ENCODE data around the gene ITM2B. TPM values are rescaled to one million over a fixed set of nuclear protein-coding genes. Genes with fewer than 3 reads are reported as not detected.

Gene ITM2B
- total RNA-seq, 2 experiments from 2014 or later = 385 to 429 TPM

DNA sequence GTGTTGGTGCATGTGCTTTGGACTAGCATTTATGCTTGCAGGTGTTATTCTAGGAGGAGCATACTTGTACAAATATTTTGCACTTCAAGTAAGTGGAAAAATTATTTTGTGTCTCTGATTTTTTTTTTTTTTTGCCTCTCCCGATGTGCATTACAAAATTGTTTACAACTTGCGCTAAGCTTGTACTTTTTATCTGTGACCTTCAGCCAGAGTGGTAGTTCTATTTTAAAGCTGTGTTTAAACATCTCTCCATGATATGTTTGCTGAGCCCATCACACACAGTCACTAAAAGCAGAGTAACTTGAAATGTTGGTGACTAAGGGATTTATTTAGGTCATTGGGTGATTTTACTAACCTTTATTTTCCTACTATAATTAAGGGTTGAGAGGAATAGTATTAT lies 20.8 kb downstream of the ITM2B start:
- H3K4me1 Mint-ChIP-seq = peaks cover 15% of the 10 kb centered on the region

DNA sequence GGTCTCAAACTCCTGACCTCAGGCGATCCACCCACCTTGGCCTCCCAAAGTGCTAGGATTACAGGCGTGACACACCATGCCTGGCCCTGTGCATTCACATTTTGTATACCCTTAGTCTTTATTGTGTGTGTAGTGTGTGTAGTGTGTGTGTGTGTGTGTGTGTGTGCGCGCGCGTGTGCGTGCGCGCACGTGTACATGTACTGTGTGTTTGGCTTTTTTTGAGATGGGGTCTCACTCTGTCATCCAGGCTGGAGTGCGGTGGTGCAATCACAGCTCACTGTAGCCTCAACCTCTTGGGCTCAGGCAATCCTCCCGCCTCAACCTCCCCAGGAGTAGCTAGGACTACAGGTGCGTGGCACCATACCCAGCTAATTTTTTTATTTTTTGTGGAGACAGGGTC lies 22.1 kb downstream of the ITM2B start:
- no peak for DNase-seq
- H3K27me3 Mint-ChIP-seq = no peaks in the 10 kb centered on the region
- no peaks in the 10 kb centered on the region for H3K9me3 Mint-ChIP-seq
- H3K27ac Mint-ChIP-seq = no peak overlapping the region
- no peak overlapping the region for H3K4me3 Mint-ChIP-seq
- H3K36me3 Mint-ChIP-seq = peaks cover 48% of the 10 kb centered on the region
- no peak for ATAC-seq (ENCODE audit: low read depth)
- POLR2A ChIA-PET = interaction anchor here (1.1 kb wide), 1 partner anchor 20 kb away, joined by 3 read pairs; no protein-coding TSS in a partner anchor
- H3K4me1 Mint-ChIP-seq = peaks cover 14% of the 10 kb centered on the region

More for the DNA sequence above, 20.8 kb downstream of the ITM2B start:
- Mint-ChIP-seq H3K36me3 (peaks cover 40% of the 10 kb centered on the region), H3K9me3 (no peaks in the 10 kb centered on the region), H3K27ac (no peak overlapping the region), H3K4me3 (no peak overlapping the region), H3K27me3 (no peaks in the 10 kb centered on the region)
- ATAC-seq (ENCODE audit: low read depth) (no peak), DNase-seq (no peak)
- POLR2A ChIA-PET = no interaction called here

DNA sequence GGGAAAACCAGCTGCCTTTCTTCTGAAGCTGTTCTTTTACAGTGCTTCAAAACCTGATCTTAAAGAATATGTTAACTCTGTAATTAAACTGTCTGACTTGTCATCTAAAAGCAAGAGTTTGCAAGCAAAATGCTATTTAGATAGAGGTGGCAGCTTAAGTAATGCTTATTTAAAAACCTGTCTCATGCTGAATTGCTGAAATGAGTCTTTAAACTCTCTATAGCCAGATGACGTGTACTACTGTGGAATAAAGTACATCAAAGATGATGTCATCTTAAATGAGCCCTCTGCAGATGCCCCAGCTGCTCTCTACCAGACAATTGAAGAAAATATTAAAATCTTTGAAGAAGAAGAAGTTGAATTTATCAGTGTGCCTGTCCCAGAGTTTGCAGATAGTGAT lies 22.9 kb downstream of the ITM2B start:
- DNase-seq = no peak
- POLR2A ChIA-PET = interaction anchor here (1.1 kb wide), 1 partner anchor 21 kb away, joined by 3 read pairs; no protein-coding TSS in a partner anchor
- Mint-ChIP-seq H3K27ac (no peak overlapping the region), H3K27me3 (no peaks in the 10 kb centered on the region), H3K4me3 (no peak overlapping the region), H3K4me1 (peaks cover 17% of the 10 kb centered on the region), H3K9me3 (no peaks in the 10 kb centered on the region), H3K36me3 (peaks cover 50% of the 10 kb centered on the region)
- no peak for ATAC-seq (ENCODE audit: low read depth)

DNA sequence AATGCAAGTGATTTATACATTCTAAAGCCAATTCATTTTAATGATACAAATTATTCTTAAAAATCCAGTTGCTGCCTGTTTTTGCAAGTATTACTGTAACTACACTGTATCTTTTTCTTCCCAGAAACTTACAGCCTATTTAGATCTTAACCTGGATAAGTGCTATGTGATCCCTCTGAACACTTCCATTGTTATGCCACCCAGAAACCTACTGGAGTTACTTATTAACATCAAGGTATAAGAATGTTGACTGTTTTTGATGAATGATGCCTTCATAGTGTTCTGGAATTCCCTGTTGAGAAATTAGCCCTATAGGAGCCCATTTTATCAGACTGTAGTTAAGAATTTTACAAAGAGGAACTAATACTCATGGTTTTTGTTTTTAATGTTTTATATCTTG lies 25.0 kb downstream of the ITM2B start:
- H3K4me1 Mint-ChIP-seq = peaks cover 10% of the 10 kb centered on the region
- peaks cover 56% of the 10 kb centered on the region for H3K36me3 Mint-ChIP-seq
- POLR2A ChIA-PET = no interaction called here
- no peak overlapping the region for H3K27ac Mint-ChIP-seq
- H3K4me3 Mint-ChIP-seq = no peak overlapping the region
- no peaks in the 10 kb centered on the region for H3K27me3 Mint-ChIP-seq
- no peaks in the 10 kb centered on the region for H3K9me3 Mint-ChIP-seq
- DNase-seq (no peak), ATAC-seq (ENCODE audit: low read depth) (no peak)

DNA sequence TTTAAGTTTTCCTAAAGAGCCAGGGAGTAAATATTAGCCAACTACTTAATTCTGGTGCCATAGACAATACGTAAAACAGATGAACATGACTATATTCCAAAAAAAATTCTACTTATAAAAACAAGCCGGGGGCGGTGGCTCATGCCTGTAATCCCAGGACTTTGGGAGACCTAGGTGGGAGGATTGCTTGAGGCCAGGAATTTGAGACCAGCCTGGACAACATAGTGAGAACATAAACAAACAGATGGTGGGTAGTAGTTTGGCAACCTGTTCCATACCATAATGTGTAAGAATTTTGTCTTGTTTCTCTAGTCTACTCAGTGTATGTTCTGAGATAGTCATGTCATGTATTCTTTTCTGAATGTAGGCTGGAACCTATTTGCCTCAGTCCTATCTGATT lies 25.4 kb downstream of the ITM2B start:
- H3K9me3 Mint-ChIP-seq = no peaks in the 10 kb centered on the region
- H3K27ac Mint-ChIP-seq = no peak overlapping the region
- H3K4me1 Mint-ChIP-seq = peaks cover 12% of the 10 kb centered on the region

DNA sequence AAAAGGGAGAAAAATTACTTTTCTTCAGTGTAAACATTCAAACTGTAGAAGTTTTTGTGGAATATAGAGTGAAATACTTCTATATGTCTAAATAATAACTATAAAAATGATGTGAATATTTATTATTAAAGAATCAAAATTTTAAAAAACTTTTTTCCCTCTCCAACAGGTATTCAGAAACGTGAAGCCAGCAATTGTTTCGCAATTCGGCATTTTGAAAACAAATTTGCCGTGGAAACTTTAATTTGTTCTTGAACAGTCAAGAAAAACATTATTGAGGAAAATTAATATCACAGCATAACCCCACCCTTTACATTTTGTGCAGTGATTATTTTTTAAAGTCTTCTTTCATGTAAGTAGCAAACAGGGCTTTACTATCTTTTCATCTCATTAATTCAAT lies 28.0 kb downstream of the ITM2B start:
- POLR2A ChIA-PET = no interaction called here
- peaks cover 24% of the 10 kb centered on the region for H3K4me1 Mint-ChIP-seq
- no peaks in the 10 kb centered on the region for H3K9me3 Mint-ChIP-seq
- H3K4me3 Mint-ChIP-seq = no peak overlapping the region
- peaks cover 62% of the 10 kb centered on the region for H3K36me3 Mint-ChIP-seq
- ATAC-seq (ENCODE audit: low read depth) (no peak), DNase-seq (no peak)
- no peaks in the 10 kb centered on the region for H3K27me3 Mint-ChIP-seq
- H3K27ac Mint-ChIP-seq = no peak overlapping the region

More for the DNA sequence above, 25.4 kb downstream of the ITM2B start:
- Mint-ChIP-seq H3K36me3 (peaks cover 60% of the 10 kb centered on the region), H3K4me3 (no peak overlapping the region), H3K27me3 (no peaks in the 10 kb centered on the region)
- POLR2A ChIA-PET = interaction anchor here (0.8 kb wide), 1 partner anchor 170 kb away, joined by 4 read pairs; no protein-coding TSS in a partner anchor
- DNase-seq = no peak
- ATAC-seq (ENCODE audit: low read depth) = no peak

DNA sequence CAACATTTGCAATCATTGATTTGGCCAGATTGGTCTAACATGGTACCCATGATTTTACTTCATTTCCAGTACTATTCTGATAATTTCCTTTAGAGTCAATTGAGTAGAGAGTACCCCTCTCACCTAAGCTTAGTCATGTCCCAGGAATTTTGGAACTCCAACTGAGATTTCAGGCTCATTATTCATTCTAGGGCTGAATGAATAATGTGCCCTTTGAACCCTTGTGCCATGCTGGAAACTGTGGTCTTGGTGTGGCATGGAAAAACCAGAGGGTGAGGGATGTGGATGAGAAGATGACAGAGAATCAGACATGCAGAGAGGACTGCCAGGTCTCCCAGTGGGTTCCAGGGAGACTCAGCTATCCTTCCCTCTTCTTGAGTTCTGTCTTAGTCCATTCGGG lies 30.2 kb downstream of the ITM2B start:
- POLR2A ChIA-PET = no interaction called here
- ATAC-seq (ENCODE audit: low read depth) = no peak

DNA sequence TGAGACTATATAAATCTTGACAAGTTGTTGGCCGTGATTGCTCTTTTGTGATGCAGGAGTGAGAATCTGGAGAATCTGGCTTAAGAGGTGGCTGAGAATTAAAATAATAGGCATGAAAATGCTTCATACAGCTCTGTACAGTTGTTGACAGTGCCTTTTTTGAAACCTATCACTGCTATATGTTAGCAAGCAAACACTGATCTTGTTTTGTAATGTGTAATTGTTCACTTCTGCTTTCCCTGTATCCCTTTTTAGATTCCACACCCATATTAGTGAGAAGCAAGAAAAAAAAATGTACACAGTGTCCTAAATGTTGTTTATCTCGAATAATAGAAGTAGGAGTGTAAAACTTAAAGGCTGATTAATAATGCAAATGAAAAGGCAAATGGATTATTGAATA lies 31.1 kb downstream of the ITM2B start:
- Mint-ChIP-seq H3K27me3 (no peaks in the 10 kb centered on the region), H3K4me3 (no peak overlapping the region), H3K4me1 (peaks cover 27% of the 10 kb centered on the region), H3K36me3 (peaks cover 67% of the 10 kb centered on the region), H3K27ac (no peak overlapping the region), H3K9me3 (no peaks in the 10 kb centered on the region)
- no peak for ATAC-seq (ENCODE audit: low read depth)
- DNase-seq = no peak
- POLR2A ChIA-PET = no interaction called here

More for the DNA sequence above, 30.2 kb downstream of the ITM2B start:
- Mint-ChIP-seq H3K27ac (no peak overlapping the region), H3K36me3 (peaks cover 71% of the 10 kb centered on the region), H3K27me3 (no peaks in the 10 kb centered on the region), H3K9me3 (no peaks in the 10 kb centered on the region), H3K4me3 (no peak overlapping the region), H3K4me1 (peaks cover 27% of the 10 kb centered on the region)
- no peak for DNase-seq

DNA sequence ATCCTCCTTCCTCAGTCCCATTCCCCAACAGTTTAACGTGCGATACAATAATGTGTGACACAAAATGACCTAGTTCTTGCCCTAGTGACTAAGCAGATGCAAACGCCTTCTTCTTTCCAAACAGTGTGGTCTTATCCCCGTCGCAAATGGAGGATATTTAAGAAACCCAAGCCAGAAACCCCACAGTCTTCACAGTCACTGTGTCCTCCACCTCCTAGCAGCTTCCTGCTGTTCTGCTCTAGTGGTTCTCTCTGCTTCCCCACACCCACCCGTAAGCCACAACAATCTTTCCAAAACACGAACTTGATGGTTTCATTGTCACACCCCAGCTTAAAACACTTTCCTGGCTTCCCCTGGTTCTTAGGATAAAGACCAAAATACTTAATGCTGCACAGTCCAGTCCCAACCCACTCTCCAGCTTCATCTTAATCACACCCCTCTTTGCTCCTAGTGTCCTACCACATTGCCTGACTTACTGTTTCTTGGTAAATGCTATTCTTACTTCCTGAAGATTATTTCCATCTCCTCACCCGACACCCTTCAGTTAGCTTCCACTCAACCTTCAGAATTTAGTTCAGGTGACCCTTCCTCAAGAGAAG lies 32.3 kb downstream of the ITM2B start:
- peak; percentile 88 for ATAC-seq (ENCODE audit: low read depth)
- POLR2A ChIA-PET = interaction anchor here (0.6 to 0.8 kb wide), 2 partner anchors 32 to 34 kb away, joined by 3 read pairs; partner anchors contain the start of gene ITM2B
- Mint-ChIP-seq H3K27me3 (no peaks in the 10 kb centered on the region), H3K36me3 (peaks cover 69% of the 10 kb centered on the region), H3K9me3 (no peaks in the 10 kb centered on the region), H3K4me1 (peaks cover 25% of the 10 kb centered on the region), H3K4me3 (peak overlapping the region; percentile 61), H3K27ac (peak overlapping the region; percentile 55)
- DNase-seq = no peak

DNA sequence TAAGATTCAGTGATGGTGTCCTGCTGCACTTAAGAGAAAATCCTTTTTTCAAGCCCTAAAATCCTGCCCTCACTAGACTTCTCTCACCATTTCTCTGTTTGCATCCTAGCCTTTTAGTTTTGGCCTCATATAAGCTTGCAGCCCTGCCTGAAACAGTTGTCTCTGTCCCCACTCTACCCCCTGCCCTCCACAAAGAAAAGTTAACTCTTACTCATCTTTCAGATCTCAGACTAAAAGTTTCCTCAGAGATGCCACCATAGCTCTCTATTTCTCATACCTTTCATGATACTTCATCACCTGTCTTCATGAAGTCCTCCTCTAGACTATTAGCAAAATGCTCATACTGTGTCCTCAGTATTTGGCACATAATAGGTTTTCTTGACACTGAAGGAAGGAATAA lies 33.1 kb downstream of the ITM2B start:
- peak overlapping the region; percentile 21 for H3K27ac Mint-ChIP-seq
- POLR2A ChIA-PET = no interaction called here
- H3K27me3 Mint-ChIP-seq = no peaks in the 10 kb centered on the region
- peaks cover 63% of the 10 kb centered on the region for H3K36me3 Mint-ChIP-seq
- ATAC-seq (ENCODE audit: low read depth) (no peak), DNase-seq (no peak)
- no peak overlapping the region for H3K4me3 Mint-ChIP-seq
- H3K4me1 Mint-ChIP-seq = peaks cover 22% of the 10 kb centered on the region
- H3K9me3 Mint-ChIP-seq = no peaks in the 10 kb centered on the region

DNA sequence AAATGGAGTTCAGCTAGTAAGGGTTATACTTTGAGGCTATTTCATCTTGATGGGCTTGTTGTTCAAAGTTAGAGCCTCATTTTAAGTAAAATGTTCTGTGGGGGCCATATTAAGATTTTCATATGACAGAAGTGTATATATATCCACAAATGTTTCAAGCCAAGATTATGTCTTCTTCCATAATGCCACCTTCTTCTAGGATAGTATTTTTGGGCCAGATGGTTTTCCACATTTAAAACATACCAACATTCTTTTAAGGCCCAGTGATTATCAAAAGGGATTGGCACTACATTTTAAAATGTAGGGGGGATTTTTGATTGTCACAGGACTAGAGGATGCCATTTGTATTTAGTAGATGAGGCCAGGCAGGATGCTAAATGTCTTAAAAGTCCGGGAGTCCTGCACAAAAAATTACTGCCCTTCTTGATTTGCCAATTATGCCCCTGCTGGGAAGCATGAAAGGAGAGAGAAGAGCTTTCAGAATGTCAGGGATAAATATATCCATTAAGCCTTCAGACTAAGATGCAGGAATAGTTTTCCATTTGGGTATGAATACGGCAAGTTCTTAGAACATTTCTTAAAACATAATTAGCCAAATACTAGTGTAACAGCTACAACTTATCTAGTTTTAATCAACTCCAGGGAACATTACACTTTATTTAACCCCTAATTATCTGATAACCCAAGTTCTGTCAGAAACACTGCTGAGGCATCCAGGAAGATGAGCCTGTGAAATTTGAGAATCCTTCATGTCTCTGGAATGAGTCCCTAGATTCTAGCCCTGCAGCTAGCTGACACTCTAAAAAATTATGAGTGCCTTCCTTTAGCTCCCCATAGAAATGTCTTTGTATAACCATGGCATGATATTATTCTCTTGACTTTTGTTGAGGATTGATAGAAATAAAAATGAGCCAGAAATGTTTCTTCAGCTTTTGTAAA lies 34.0 kb downstream of the ITM2B start:
- no peaks in the 10 kb centered on the region for H3K27me3 Mint-ChIP-seq
- peaks cover 61% of the 10 kb centered on the region for H3K36me3 Mint-ChIP-seq
- no peak overlapping the region for H3K4me3 Mint-ChIP-seq
- DNase-seq (no peak), ATAC-seq (ENCODE audit: low read depth) (no peak)
- POLR2A ChIA-PET = interaction anchor here (0.7 kb wide), 1 partner anchor 16 kb away, joined by 3 read pairs; no protein-coding TSS in a partner anchor
- H3K9me3 Mint-ChIP-seq = no peaks in the 10 kb centered on the region
- no peak overlapping the region for H3K27ac Mint-ChIP-seq
- H3K4me1 Mint-ChIP-seq = peaks cover 22% of the 10 kb centered on the region

DNA sequence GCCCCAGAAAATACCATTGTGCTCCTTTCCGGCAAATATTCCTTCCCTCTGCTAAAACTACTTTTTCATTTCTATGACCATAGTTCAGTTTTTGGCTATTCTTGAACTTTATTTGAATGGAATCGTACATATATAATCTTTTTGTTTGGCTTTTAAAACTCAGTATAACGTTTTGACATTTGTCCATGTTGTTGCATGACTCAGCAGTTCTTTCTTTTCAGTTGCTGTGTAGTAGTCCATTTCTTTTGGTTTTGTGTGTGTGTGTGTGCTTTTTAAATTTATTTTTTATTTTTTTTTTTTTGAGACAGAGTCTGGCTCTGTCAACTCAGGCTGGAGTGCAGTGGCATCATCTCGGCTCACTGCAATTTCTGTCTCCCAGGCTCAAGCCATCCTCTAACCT lies 35.0 kb downstream of the ITM2B start:
- peaks cover 56% of the 10 kb centered on the region for H3K36me3 Mint-ChIP-seq
- no peak overlapping the region for H3K4me3 Mint-ChIP-seq
- no peaks in the 10 kb centered on the region for H3K27me3 Mint-ChIP-seq
- DNase-seq (no peak), ATAC-seq (ENCODE audit: low read depth) (no peak)
- H3K9me3 Mint-ChIP-seq = no peaks in the 10 kb centered on the region
- peaks cover 20% of the 10 kb centered on the region for H3K4me1 Mint-ChIP-seq
- POLR2A ChIA-PET = no interaction called here
- H3K27ac Mint-ChIP-seq = no peak overlapping the region

DNA sequence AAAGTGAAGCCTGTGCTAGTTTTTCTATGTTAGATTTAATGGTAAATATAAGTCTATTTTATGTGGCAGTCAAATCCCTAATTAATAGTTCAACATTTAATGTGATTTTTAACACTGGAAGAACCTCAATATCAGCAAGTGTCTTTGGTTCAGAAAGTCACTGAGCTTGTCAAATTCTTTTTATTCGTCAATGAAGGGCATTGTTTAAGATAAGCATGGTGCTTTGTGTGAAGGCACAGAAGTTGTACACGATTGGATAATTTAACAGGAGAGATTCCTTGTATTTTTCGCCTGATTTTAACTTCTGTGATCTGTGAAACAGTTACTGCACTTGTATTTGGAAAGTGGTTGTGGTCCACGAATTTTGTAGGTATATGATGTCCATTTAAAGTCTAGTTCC lies 40.3 kb downstream of the ITM2B start:
- no peaks in the 10 kb centered on the region for H3K4me1 Mint-ChIP-seq
- H3K9me3 Mint-ChIP-seq = no peaks in the 10 kb centered on the region
- H3K36me3 Mint-ChIP-seq = peaks cover 30% of the 10 kb centered on the region
- H3K27me3 Mint-ChIP-seq = no peaks in the 10 kb centered on the region
- H3K27ac Mint-ChIP-seq = no peak overlapping the region
- ATAC-seq (ENCODE audit: low read depth) = no peak
- H3K4me3 Mint-ChIP-seq = no peak overlapping the region
- POLR2A ChIA-PET = no interaction called here
- DNase-seq = no peak

DNA sequence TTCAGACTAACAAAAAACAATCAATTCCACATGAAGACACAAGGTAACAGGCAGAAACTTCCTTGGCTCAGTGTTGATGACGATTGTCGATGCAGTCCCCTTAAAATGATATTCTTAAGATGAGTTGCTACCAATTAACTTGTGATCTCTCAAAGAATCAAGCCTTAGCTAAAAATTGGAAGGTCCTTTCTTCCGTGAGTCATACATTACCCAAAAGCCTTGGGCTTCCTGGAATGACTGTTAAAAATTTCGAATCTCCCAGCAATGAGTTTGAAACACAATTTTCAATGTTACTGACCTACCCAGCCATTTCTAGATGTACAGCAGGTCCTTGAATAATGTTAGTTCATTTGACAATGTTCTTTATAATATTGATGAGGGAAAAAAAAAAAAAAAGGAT lies 42.5 kb downstream of the ITM2B start:
- H3K36me3 Mint-ChIP-seq = peaks cover 14% of the 10 kb centered on the region
- H3K9me3 Mint-ChIP-seq = no peaks in the 10 kb centered on the region
- no peak for ATAC-seq (ENCODE audit: low read depth)
- no peaks in the 10 kb centered on the region for H3K27me3 Mint-ChIP-seq
- POLR2A ChIA-PET = no interaction called here
- H3K4me1 Mint-ChIP-seq = no peaks in the 10 kb centered on the region
- no peak overlapping the region for H3K27ac Mint-ChIP-seq
- DNase-seq = no peak
- H3K4me3 Mint-ChIP-seq = no peak overlapping the region
